RWPE1 (cell line): Measurements from ENCODE around the gene ARHGAP27.
A peak's percentile ranks its signal among the peaks of the same experiment; 100 is the strongest.
"Not testable (repeated sequence)": the region's sequence is repeated elsewhere in the genome, so short reads cannot be mapped to it uniquely, and the experiment has no call there.

Source experiments
- CTCF ChIA-PET: fragments of 350-600 bp; sonication (Branson Sonifier 250); formaldehyde crosslinking; extraction: SDS; loops from one replicate; lab custom pipeline; 2021; lab: Yijun Ruan, JAX
- POLR2A ChIA-PET: fragments of 400-600 bp; formaldehyde crosslinking; extraction: SDS; loops from one replicate; lab custom pipeline; 2020; ENCODE audit warnings: antibody characterized with exemption; ENCODE audit not compliant: low non-redundant PET; lab: Yijun Ruan, JAX
- DNase-seq: peaks from one replicate; pipeline ENCODE4 v3.0.0; 2012; ENCODE audit warnings: low spot score
- H3K27ac ChIP-seq: fragments of 450-650 bp; 2 replicates; pipeline ENCODE4 v1.5.1; 2017
- CTCF ChIP-seq: fragments of 450-650 bp; conservative IDR thresholded peaks from 2 replicates; pipeline ENCODE4 v1.5.1; 2017; ENCODE audit warnings: low read depth, mild to moderate bottlenecking

The ARHGAP27 gene

DNA sequence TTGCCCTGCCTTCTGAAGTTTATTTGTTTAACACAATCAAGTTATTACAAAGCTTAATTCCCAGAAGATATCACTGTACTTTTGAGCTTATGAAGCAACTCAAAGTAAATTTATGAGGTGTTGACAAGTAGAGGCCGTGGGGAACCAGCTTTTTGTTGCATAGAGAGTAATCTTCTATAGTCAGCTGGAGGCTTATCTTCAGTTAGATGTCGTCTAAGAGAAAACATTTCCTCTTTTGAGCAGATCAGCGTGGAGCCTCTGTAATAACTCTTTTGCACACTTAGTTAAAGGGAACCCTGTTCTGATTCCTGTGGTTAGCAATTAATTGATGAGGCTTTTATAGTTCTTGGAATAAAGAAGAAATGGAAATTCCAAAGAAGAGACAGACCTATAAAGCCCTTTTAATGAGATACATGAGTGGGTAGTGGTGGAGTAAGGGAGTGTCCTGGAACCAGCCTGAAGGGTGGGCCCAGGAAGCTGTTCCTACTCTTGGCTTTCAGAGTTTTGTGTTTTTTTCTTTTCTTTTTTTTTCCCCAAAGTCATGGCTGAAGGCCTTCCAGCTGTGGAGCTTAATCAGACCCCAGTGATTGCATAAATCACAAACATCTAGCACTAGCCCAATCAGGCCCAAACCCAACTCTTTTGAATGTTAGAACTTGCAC is 87.0 kb downstream of the ARHGAP27 start:
- ChIA-PET CTCF (no interaction called here), POLR2A (interaction anchor here (0.6 kb wide), 1 partner anchor 27 kb away, joined by 5 read pairs; no protein-coding TSS in a partner anchor)

GRCh38 chr17:45345246-45345553 is 87.5 kb downstream of the ARHGAP27 start:
- ChIA-PET POLR2A (interaction anchor here (0.6 kb wide), 1 partner anchor 28 kb away, joined by 5 read pairs; no protein-coding TSS in a partner anchor), CTCF (no interaction called here)
- DNase-seq = no peak
- peak overlapping the region; percentile 55 for H3K27ac ChIP-seq
- no peak for TF ChIP-seq CTCF

More for the DNA sequence above, 87.0 kb downstream of the ARHGAP27 start:
- H3K27ac ChIP-seq = peak overlapping the region; percentile 72
- DNase-seq = no peak
- no peak for TF ChIP-seq CTCF

DNA sequence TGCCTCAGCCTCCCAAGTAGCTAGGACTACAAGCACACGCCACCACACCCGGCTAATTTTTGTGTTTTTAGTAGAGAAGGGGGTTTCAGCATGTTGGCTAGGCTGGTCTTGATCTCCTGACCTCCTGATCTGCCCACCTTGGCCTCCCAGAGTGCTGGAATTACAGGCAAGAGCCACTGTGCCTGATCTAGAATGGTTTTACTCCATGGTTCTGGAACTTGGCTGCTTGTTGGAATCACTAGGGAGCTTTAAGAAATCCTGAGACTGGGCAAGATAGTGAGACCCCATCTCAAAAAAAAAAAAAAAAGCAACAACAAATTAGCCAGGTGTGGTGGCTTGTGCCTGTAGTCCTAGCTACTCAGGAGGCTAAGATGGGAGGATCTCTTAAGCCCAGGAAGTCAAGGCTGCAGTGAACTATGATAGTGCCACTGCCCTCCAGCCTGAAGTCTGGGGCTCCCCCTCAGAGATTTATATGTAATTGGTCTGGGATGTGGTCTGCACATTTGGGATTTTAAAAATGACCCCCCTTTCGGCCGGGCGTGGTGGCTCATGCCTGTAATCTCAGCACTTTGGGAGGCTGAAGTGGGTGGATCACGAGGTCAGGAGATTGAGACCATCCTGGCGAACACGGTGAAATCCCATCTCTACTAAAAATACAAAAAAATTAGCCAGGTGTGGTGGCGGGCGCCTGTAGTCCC is 88.6 kb downstream of the ARHGAP27 start:
- DNase-seq, H3K27ac ChIP-seq, CTCF ChIA-PET: not testable (repeated sequence)
- POLR2A ChIA-PET = interaction anchor here (0.6 kb wide), 1 partner anchor 68 kb away, joined by 7 read pairs; no protein-coding TSS in a partner anchor
